ENCODE data around the gene ANP32A.

ANP32A gene

DNA sequence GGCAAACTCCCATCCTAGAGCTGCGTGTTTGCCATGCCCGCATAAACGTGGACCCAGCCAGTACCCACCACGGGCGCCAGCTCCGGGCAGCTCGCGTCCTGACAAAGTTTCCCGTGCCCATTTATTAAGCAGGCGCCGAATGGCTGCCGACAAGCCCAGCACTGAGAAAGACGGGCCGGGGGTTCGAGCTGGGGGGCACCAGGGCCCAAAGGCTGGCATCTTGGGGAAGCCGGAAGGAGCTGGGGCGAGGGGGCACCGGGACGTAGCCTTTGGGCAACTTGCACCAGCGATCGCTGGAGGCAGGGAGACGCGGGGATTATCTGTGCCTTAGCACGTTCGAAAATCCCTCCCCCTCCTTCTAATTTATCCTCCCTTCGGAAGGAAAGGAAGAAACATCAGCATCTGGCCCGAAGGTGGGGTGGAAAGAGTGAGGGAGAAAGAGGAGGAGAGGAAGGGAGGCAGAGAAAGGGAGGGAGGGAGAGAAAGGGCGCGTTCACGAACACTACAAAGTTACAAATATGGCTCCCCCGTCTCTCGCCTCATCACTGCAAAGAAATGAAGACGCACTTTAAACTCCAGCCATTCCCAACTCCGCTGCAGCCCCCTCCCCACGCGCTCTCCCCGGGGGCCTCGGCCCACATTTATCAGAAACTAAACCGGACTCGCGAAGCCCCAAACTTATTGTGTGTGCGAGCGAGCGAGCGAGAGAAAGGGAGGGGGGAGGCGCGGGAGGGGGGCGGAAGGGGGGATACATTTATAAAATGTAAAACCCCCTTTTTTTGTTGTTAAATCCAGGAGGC is 1.0 kb downstream of the ANP32A start:
- DNase-seq = peak; percentile 64

DNA sequence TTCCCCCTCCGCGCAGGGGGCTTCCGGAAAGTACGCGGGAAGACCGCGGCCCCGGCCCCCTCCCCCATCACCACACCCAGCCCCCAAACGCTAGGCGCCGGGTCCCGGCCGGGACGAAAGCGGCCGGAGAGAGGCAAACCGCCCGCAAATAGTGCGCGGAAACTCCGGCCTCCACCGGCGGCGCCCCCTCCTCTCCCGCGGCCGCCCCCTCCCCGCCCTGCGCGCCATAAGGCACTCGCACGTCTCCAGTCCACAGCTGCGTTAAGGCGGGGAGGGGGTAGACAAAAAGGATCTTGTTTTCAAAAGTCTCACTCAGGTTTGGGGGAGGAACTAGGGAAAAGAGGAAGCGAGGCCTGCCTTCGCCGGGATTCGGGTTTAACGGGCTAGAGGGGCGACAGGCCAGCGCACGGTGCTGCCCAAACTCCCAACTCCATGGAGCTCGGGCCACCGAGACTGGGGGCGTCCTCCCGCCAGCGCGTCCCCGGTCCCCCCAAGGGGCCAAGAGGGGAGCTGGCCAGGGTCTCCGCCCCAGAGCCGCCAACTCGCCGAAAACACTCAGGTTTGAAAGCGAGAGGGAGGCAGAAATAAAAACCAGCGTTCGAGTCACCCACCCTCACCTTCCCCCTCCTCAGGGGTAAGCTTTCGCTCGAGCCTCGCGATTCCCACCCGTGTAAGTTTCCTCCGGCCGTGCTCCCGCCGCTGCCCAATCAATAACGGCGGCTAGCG is 1.8 kb downstream of the ANP32A start:
- DNase-seq = peak; percentile 63

DNA sequence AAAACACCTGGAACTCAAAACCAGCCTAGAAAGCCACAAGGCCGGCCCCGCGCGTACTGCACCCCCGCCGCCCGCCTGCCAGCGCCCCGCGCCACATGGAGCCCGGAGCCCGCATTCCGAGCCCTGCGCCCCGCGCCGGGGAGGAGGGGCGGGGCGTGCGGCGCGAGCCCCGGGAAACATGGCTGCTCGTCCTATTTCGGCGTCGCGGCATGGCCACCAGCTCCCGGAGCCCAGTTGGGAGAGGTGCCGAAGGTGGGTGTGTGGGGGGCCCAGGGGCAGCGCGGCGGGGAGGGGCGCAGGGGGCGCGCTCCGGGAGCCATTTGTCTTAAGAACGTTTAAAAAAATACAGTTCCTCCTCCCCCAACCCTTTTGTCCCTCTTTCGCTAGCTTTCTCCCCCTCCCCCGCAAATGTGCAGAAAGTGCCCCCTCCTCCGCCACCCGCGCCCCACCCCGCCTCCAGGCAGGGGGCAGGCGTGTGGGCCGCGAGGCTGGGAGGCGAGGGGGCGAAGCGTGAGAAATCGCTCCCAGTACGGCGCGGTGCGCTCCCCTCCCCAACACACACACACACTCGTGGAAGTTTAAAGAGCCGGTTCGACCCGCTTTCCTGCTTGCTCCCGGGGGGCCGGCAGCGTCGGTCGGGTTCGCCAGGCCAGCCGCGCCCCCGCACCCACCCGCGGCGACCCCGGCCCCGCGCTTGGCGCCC is 2.5 kb downstream of the ANP32A start:
- DNase-seq = peak; percentile 73

- peak; percentile 77 for DNase-seq
Measured at GRCh38 chr15:68817304-68818065, 3.2 kb downstream of the ANP32A start.

- DNase-seq = no peak
Measured at GRCh38 chr15:68816795-68817303, 3.8 kb downstream of the ANP32A start.

- DNase-seq = no peak
Measured at GRCh38 chr15:68816158-68816557, 4.5 kb downstream of the ANP32A start.

- no peak for DNase-seq
Measured at GRCh38 chr15:68815598-68815997, 5.1 kb downstream of the ANP32A start.

- no peak for DNase-seq
Measured at GRCh38 chr15:68814596-68814995, 6.1 kb downstream of the ANP32A start.

- no peak for DNase-seq
Measured at GRCh38 chr15:68812597-68813431, 7.9 kb downstream of the ANP32A start.

- DNase-seq = no peak
Measured at GRCh38 chr15:68812069-68812468, 8.6 kb downstream of the ANP32A start.

DNA sequence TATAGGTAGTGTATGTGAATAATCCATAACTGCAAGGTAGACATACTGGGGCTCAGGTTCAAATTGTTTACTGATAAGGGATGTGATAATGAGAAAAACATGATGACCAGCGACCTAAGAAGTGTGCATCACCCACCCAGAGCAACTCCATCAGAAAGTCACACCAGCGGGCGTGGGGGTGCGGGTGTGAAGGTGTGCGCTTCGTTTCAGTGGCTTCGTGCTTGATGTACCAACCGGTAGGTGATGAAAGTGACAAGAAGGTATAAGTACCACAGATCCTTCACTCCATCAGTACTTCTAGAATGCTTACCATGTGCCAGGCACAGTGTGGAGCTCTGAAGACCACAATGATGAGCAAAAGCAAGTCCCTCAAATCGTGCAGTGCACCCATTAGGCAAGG is 11.2 kb downstream of the ANP32A start:
- DNase-seq = no peak

- peak; percentile 19 for DNase-seq
Measured at GRCh38 chr15:68808770-68809169, 11.9 kb downstream of the ANP32A start.

DNA sequence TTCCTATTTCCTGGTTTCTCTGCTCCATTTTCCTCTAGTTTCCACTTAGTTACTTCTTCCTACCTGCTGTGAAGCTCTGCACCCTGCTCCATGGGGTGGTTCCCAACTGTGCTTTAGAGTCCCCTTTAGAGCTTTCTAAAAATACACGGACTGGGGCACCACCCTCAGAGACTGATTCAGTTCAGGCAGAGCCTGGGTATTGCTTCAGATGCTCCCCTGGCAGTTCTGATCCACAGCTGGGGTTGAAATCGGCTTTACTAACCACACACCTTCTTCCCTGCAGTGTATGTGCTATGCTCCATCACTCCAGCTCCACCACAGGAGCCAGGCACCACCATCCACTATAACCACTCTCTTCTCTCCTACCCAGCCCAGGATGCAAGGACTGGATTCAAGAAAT is 12.6 kb downstream of the ANP32A start:
- DNase-seq = no peak

DNA sequence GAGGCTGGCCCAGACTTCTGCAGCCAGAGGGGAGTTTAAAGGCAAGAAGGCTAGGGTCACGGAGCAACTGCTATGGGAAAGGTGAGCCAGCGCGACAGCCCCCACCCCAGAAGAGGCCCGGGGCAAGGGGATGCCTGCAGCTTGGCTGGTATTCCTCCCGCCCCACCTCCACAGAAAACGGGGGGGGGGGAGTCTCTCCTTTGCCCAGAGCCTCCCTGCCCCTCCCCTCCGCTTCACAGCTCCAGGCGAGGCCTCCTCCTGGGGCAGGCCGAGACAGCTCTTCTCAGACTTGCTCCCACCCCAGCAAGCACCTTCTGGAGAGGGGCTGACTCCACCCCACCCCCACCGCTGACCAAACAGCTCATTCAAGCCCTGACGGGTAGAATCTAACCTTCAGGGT is 13.4 kb downstream of the ANP32A start:
- peak; percentile 14 for DNase-seq

DNA sequence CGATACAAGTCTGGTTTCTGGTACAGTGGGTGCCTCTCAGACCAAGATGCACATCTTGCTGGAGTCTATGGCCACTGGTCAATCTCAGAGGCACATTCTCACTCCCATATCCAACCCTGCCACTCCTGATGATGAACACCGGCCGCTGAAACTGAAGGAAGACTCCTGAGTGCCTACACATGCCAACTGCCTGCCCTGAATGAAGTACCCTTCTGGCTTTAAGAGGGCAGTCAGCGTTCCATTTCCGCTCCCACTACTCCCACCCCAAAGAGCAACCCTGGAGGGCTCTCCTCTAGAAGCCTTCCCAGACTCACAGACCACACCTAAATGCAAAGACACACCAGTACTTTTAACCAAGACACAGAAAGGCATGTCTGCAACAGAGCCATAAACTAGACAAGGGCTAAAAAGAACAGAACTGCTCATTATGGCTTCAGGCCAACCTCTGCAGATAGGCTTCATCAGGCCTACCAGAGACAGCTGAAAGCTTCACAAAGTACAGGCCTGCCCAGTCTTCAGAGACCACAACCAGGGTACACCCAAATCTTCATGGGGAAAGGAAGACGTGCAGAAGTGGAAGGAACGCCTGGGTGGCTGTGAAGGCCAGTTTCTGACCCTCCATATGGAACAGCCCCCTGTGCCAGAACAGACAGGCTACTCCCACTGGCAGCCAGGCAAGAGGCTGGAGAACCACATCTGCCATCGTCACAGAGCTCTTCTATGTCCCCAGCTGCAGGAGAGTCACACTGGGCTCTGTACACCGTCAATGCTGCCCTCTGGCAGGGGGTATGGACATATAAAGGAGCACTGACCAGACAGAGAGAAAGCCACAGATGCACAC is 14.3 kb downstream of the ANP32A start:
- peak; percentile 16 for DNase-seq

GRCh38 chr15:68802373-68802772 is 18.3 kb downstream of the ANP32A start:
- DNase-seq = no peak

GRCh38 chr15:68801572-68802148 is 19.0 kb downstream of the ANP32A start:
- DNase-seq = peak; percentile 18

- peak; percentile 9 for DNase-seq
Measured at GRCh38 chr15:68800875-68801274, 19.8 kb downstream of the ANP32A start.

- no peak for DNase-seq
Measured at GRCh38 chr15:68798346-68799094, 22.2 kb downstream of the ANP32A start.
